SJCRH30 (cell line): ENCODE measurements around the gene MYL10. TPM values are rescaled to one million over a fixed set of nuclear protein-coding genes. Genes with fewer than 3 reads are reported as not detected.

ENCODE experiments used
- DNase-seq, 2 experiments: peaks; one replicate each; pipeline ENCODE4 v3.0.0-alpha.2; 2015 to 2020
- H3K27ac ChIP-seq: fragments of 250-450 bp; sonication (Bioruptor Pico); 2 replicates; pipeline ENCODE4 v1.5.1; 2020; ENCODE audit warnings: mild to moderate bottlenecking, moderate library complexity
- H3K27me3 ChIP-seq: fragments of 250-450 bp; sonication (Bioruptor Pico); 2 replicates; pipeline ENCODE4 v1.5.1; 2020; ENCODE audit warnings: mild to moderate bottlenecking, moderate library complexity
- H3K36me3 ChIP-seq: fragments of 250-450 bp; sonication (Bioruptor Pico); 2 replicates; pipeline ENCODE4 v1.5.1; 2020; ENCODE audit warnings: mild to moderate bottlenecking, moderate library complexity
- H3K4me1 ChIP-seq: fragments of 250-450 bp; sonication (Bioruptor Pico); 2 replicates; pipeline ENCODE4 v1.5.1; 2020; ENCODE audit warnings: mild to moderate bottlenecking, moderate library complexity
- H3K4me3 ChIP-seq: fragments of 250-450 bp; sonication (Bioruptor Pico); 2 replicates; pipeline ENCODE4 v1.5.1; 2020; ENCODE audit warnings: mild to moderate bottlenecking, moderate library complexity
- H3K9me3 ChIP-seq: fragments of 250-450 bp; sonication (Bioruptor Pico); replicated peaks from 2 replicates; pipeline ENCODE4 v1.5.1; 2020; ENCODE audit warnings: mild to moderate bottlenecking, moderate library complexity
- total RNA-seq: library from RNA; depleted of rRNA; stranded (reverse); fragments of >200 nt; shearing (Covaris generic); gene quantifications from 2 replicates; pipeline ENCODE4 v1.2.3, GENCODE V29; 2014

The MYL10 gene
- total RNA-seq, 1 experiment from 2014 or later: 3.9 TPM

DNA sequence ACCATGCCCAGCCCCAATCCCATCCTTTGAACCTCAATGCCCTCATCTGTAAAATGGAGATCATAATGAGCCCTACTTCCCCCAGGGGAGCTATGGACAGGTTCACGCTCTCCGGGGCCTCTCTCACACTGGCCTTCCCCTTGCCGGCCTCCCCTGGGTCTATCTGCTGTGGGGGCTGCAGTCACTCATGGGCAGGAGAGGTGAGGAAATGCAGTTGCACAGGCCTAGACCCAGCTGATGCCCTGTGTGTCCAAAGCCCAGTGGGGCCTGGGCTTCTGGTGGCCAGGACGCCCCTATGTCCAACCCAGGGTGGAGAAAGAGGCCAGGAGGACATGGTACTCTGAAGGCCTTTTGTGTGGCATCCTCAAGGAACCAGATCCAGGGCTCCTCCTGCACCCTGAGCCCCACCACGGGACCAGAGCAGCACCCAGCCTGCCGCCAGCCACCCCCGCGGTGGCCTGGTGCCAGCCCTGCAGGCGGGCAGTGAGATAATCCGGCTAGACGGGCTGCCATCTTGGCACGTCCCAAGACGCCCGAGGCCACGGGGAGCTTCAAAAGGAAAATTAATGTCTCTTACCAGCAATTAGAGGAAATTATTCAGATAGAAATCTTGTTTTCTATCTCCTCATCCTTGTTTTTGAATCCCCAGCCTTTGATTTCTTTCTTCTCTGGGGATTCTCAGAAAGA is 39.0 kb downstream of the MYL10 start:
- Histone ChIP-seq H3K36me3 (no peaks in the 10 kb centered on the region), H3K4me3 (no peak overlapping the region), H3K27me3 (no peaks in the 10 kb centered on the region), H3K9me3 (no peaks in the 10 kb centered on the region), H3K4me1 (no peaks in the 10 kb centered on the region), H3K27ac (no peak overlapping the region)
- no peak for DNase-seq

DNA sequence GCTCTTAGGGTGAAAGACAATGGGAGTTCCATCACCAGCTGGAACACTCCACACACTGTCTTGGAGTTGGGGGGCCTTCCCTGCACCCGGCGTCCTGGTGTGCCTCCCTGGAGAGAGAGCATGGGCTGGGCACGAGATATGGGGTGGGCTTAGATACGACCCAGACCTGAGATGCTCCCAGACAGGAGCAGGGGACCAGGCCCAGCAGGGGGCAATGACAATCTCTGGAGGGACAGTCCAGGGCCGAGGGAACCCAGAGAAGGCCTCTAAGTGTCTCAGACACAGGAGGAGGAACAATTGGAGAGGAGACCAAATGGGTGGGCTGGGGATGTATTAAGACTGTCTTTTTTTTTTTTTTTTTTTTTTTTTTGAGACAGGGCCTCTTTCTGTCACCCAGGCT is 40.0 kb downstream of the MYL10 start:
- Histone ChIP-seq H3K4me1 (no peaks in the 10 kb centered on the region), H3K4me3 (no peak overlapping the region), H3K27me3 (no peaks in the 10 kb centered on the region), H3K9me3 (no peaks in the 10 kb centered on the region), H3K27ac (no peak overlapping the region), H3K36me3 (no peaks in the 10 kb centered on the region)
- no peak for DNase-seq

- H3K36me3 ChIP-seq: no peaks in the 10 kb centered on the region
- no peaks in the 10 kb centered on the region for H3K27me3 ChIP-seq
- H3K4me3 ChIP-seq: no peak overlapping the region
- no peaks in the 10 kb centered on the region for H3K9me3 ChIP-seq
- no peak for DNase-seq
- no peak overlapping the region for H3K27ac ChIP-seq
- no peaks in the 10 kb centered on the region for H3K4me1 ChIP-seq
Measured at GRCh38 chr7:101588131-101588935, 40.8 kb downstream of the MYL10 start.

- DNase-seq: no peak
- Histone ChIP-seq H3K36me3 (no peaks in the 10 kb centered on the region), H3K4me1 (no peaks in the 10 kb centered on the region), H3K27me3 (no peaks in the 10 kb centered on the region), H3K4me3 (no peak overlapping the region), H3K27ac (no peak overlapping the region), H3K9me3 (no peaks in the 10 kb centered on the region)
Measured at GRCh38 chr7:101586906-101587677, 42.0 kb downstream of the MYL10 start.

GRCh38 chr7:101586078-101586905 is 42.8 kb downstream of the MYL10 start:
- Histone ChIP-seq H3K9me3 (no peaks in the 10 kb centered on the region), H3K27ac (no peak overlapping the region), H3K27me3 (no peaks in the 10 kb centered on the region), H3K4me1 (no peaks in the 10 kb centered on the region), H3K36me3 (no peaks in the 10 kb centered on the region), H3K4me3 (no peak overlapping the region)
- no peak for DNase-seq

DNA sequence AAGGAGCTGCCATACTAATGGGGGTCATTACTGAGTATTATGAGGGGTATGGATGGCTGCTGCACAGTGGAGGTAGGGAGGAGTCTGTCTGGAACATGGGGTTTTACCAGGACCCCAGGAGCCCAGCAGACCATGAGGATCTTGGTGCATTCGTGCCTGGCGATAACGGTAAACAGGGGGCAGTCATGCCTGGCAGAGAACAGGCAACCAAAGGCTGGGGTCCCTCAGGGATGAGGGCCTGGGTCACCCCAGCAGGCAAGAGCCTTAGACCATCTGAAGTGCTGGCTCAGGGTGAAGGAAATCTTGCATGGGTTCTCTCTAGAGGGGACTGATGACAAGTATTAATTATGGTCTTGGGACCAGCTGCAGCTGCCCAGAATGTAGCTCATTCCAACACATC is 46.1 kb downstream of the MYL10 start:
- Histone ChIP-seq H3K36me3 (no peaks in the 10 kb centered on the region), H3K9me3 (no peaks in the 10 kb centered on the region), H3K4me1 (no peaks in the 10 kb centered on the region), H3K27ac (no peak overlapping the region), H3K4me3 (no peak overlapping the region), H3K27me3 (no peaks in the 10 kb centered on the region)
- DNase-seq: no peak

GRCh38 chr7:101581891-101582290 is 47.2 kb downstream of the MYL10 start:
- Histone ChIP-seq H3K27me3 (no peaks in the 10 kb centered on the region), H3K4me3 (no peak overlapping the region), H3K27ac (no peak overlapping the region), H3K9me3 (no peaks in the 10 kb centered on the region), H3K36me3 (no peaks in the 10 kb centered on the region), H3K4me1 (no peaks in the 10 kb centered on the region)
- DNase-seq: no peak

DNA sequence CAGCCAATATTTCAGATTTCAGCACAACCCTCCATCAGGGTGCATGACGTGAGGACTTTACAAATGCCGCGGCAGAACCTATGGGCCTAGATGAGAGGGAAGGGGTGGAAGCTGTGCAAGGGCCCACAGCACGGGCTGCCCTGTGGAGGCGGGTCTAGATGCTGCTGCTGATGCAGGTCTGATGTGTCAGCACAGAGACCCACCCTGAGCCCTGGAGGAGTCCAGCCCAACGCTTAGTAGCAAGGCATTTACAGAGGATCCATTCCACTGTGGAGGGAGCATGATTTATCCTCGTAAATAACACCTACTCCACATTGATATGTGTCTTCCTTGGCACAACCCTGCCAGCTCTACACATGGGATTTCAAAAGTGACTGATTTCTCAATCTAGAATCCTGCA is 48.5 kb downstream of the MYL10 start:
- Histone ChIP-seq H3K9me3 (no peaks in the 10 kb centered on the region), H3K4me3 (no peak overlapping the region), H3K27me3 (no peaks in the 10 kb centered on the region), H3K36me3 (no peaks in the 10 kb centered on the region), H3K4me1 (no peaks in the 10 kb centered on the region), H3K27ac (no peak overlapping the region)
- DNase-seq: no peak

DNA sequence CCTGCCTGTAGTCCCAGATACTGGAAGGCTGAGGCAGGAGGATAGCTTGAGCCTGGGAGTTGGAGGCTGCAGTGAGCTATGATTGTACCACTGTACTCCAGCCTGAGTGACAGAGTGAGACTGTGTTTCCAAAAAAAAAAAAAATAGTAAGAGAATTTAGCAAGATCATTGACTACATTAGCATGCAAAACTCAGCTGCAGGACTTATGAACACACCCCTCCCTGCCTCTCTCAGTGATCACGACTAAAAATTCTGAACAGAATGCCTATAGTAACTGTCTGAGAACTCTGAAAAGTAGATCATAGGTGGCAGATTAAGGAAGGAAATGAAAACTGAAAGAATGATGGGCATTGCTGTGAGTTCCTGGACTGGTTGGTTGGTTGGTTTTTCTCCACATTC is 50.5 kb downstream of the MYL10 start:
- no peak overlapping the region for H3K4me3 ChIP-seq
- H3K27ac ChIP-seq: no peak overlapping the region
- H3K27me3 ChIP-seq: no peaks in the 10 kb centered on the region
- no peaks in the 10 kb centered on the region for H3K36me3 ChIP-seq
- no peak for DNase-seq
- H3K9me3 ChIP-seq: no peaks in the 10 kb centered on the region
- no peaks in the 10 kb centered on the region for H3K4me1 ChIP-seq

DNA sequence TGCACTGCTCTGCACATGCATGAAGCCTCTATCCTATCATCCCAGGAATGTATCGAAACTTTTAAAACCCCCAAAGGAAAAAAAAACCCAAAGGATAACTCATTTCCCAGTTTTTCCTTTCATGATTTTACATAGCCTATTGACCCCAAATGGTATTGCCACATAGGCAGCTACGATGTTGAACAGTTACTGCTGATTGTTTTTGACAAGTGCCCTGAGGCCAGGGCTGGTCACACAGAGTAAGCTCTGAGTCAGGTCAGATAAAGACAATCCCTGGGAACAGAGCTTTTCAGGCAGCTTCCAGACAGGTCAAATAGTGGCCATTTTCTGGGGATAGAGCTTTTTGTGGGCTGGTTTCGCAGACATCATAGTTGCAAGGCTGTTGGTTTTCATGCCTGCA is 52.1 kb downstream of the MYL10 start:
- Histone ChIP-seq H3K4me3 (no peak overlapping the region), H3K27me3 (0 out of 2 replicates have a peak, but pooled peaks cover 3% of the 10 kb centered on the region), H3K4me1 (no peaks in the 10 kb centered on the region), H3K36me3 (no peaks in the 10 kb centered on the region), H3K27ac (no peak overlapping the region), H3K9me3 (no peaks in the 10 kb centered on the region)
- DNase-seq: no peak

DNA sequence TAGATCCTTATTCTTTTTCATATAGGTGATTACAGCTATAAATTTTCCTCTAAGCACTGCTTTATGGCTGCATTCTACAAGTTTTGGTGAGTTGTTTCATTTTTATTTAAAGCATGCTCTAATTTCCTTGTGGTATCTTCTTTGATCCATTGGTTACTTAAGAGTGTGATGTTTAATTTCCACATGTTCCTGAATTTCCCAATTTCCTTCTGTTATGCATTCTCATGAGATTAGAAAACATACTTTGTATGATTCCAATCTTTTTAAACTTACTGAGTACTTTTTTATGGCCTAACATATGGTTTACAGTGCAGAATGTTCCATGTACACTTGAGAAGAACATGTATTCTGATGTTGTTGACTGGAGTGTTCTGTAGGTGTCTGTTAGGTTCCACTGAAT is 53.4 kb downstream of the MYL10 start:
- no peak for DNase-seq
- no peak overlapping the region for H3K27ac ChIP-seq

GRCh38 chr7:101575168-101575567 is 53.9 kb downstream of the MYL10 start:
- Histone ChIP-seq H3K4me3 (no peak overlapping the region), H3K4me1 (no peaks in the 10 kb centered on the region), H3K36me3 (no peaks in the 10 kb centered on the region), H3K27me3 (0 out of 2 replicates have a peak, but pooled peaks cover 3% of the 10 kb centered on the region), H3K9me3 (0 out of 2 replicates have a peak, but pooled peaks cover 3% of the 10 kb centered on the region), H3K27ac (no peak overlapping the region)
- DNase-seq: no peak

More for the DNA sequence above, 53.4 kb downstream of the MYL10 start:
- Histone ChIP-seq H3K9me3 (0 out of 2 replicates have a peak, but pooled peaks cover 3% of the 10 kb centered on the region), H3K36me3 (no peaks in the 10 kb centered on the region), H3K4me3 (no peak overlapping the region), H3K27me3 (0 out of 2 replicates have a peak, but pooled peaks cover 3% of the 10 kb centered on the region), H3K4me1 (no peaks in the 10 kb centered on the region)

GRCh38 chr7:101572156-101572555 is 56.9 kb downstream of the MYL10 start:
- Histone ChIP-seq H3K27ac (no peak overlapping the region), H3K9me3 (peaks cover 7% of the 10 kb centered on the region; the same call in 1 of the 2 replicates), H3K4me1 (no peaks in the 10 kb centered on the region), H3K4me3 (no peak overlapping the region), H3K27me3 (0 out of 2 replicates have a peak, but pooled peaks cover 3% of the 10 kb centered on the region), H3K36me3 (no peaks in the 10 kb centered on the region)
- DNase-seq: no peak

GRCh38 chr7:101567230-101567629 is 61.9 kb downstream of the MYL10 start:
- Histone ChIP-seq H3K9me3 (peaks cover 7% of the 10 kb centered on the region; the same call in 1 of the 2 replicates), H3K36me3 (no peaks in the 10 kb centered on the region), H3K4me3 (no peak overlapping the region), H3K4me1 (no peaks in the 10 kb centered on the region), H3K27me3 (no peaks in the 10 kb centered on the region), H3K27ac (no peak overlapping the region)
- DNase-seq: no peak
